Activated CD4-positive, alpha-beta T cell treated with anti-CD3 and anti-CD28 coated beads, Interleukin-2, amount 50 U/mL, for 24 hours (primary cell): ENCODE results near the gene B3GALNT2.
A peak's percentile ranks its signal among the peaks of the same experiment; 100 is the strongest.

Experiments
- DNase-seq, 2 donors: peaks; one replicate each; pipeline ENCODE4 v3.0.0-alpha.2; 2020; ENCODE audit warnings: low read depth in 1 of 2, low spot score in 1 of 2

The B3GALNT2 gene

GRCh38 chr1:235455823-235456222, 48.4 kb downstream of the B3GALNT2 start:
- DNase-seq = no peak

GRCh38 chr1:235455097-235455496, 49.2 kb downstream of the B3GALNT2 start:
- DNase-seq = no peak

- DNase-seq = no peak
These were observed 50.2 kb downstream of the B3GALNT2 start for GRCh38 chr1:235454021-235454420.

GRCh38 chr1:235450886-235451483, 53.3 kb downstream of the B3GALNT2 start:
- DNase-seq = no peak

GRCh38 chr1:235450433-235450832, 53.8 kb downstream of the B3GALNT2 start:
- DNase-seq = no peak

- DNase-seq = no peak
These were observed 55.6 kb downstream of the B3GALNT2 start for GRCh38 chr1:235448616-235449015.

GRCh38 chr1:235442788-235443429, 61.3 kb downstream of the B3GALNT2 start:
- no peak for DNase-seq

- no peak for DNase-seq
These were observed 63.0 kb downstream of the B3GALNT2 start for GRCh38 chr1:235441159-235441685.

GRCh38 chr1:235434001-235434400, 70.3 kb downstream of the B3GALNT2 start:
- no peak for DNase-seq

- DNase-seq = no peak
These were observed 73.3 kb downstream of the B3GALNT2 start for GRCh38 chr1:235430991-235431390.

GRCh38 chr1:235429143-235429542, 75.1 kb downstream of the B3GALNT2 start:
- no peak for DNase-seq

GRCh38 chr1:235427447-235427846, 76.8 kb downstream of the B3GALNT2 start:
- no peak for DNase-seq

GRCh38 chr1:235426680-235427079, 77.6 kb downstream of the B3GALNT2 start:
- DNase-seq = no peak

- DNase-seq = no peak
These were observed 78.1 kb downstream of the B3GALNT2 start for GRCh38 chr1:235426143-235426542.

- no peak for DNase-seq
These were observed 78.9 kb downstream of the B3GALNT2 start for GRCh38 chr1:235425357-235425756.

- DNase-seq = no peak
These were observed 80.2 kb downstream of the B3GALNT2 start for GRCh38 chr1:235424092-235424491.

- peak in 1 of 2 donors; percentile 7 for DNase-seq
These were observed 81.0 kb downstream of the B3GALNT2 start for GRCh38 chr1:235423214-235423652.

- DNase-seq = no peak
These were observed 82.5 kb downstream of the B3GALNT2 start for GRCh38 chr1:235421751-235422150.

GRCh38 chr1:235417086-235417697, 87.1 kb downstream of the B3GALNT2 start:
- DNase-seq = peak; percentile 39 to 46

GRCh38 chr1:235416662-235417049, 87.6 kb downstream of the B3GALNT2 start:
- no peak for DNase-seq

GRCh38 chr1:235415008-235415904, 89.0 kb downstream of the B3GALNT2 start:
- DNase-seq = peak; percentile 10 to 40
